HG03064 (cell line): Measurements from ENCODE around the gene ALKBH5.
A peak's percentile ranks its signal among the peaks of the same experiment; 100 is the strongest.
"Not testable (repeated sequence)": the region's sequence is repeated elsewhere in the genome, so short reads cannot be mapped to it uniquely, and the experiment has no call there.

Experiments
- ATAC-seq: cut with Tn5 transposase; IDR thresholded peaks from one replicate; pipeline ENCODE4 v1.9.1; 2021; ENCODE audit warnings: low read depth; ENCODE audit not compliant: unreplicated experiment

The ALKBH5 gene

GRCh38 chr17:18216906-18217305 is 33.3 kb downstream of the ALKBH5 start:
- not testable (repeated sequence) for ATAC-seq

- ATAC-seq: no peak
Observed at GRCh38 chr17:18217412-18218015, 33.9 kb downstream of the ALKBH5 start.

GRCh38 chr17:18218756-18219415 is 35.3 kb downstream of the ALKBH5 start:
- ATAC-seq: no peak

- ATAC-seq: no peak
Observed at GRCh38 chr17:18224053-18224386, 40.4 kb downstream of the ALKBH5 start.

GRCh38 chr17:18224387-18225120 is 40.9 kb downstream of the ALKBH5 start:
- ATAC-seq: no peak

GRCh38 chr17:18225121-18225641 is 41.6 kb downstream of the ALKBH5 start, which contains the start of gene LLGL1:
LLGL1 (plus strand) TSS chr17:18225635; CDS start chr17:18225683, 48 bp downstream.
- ATAC-seq: peak; percentile 80

- peak; percentile 27 for ATAC-seq
Observed at GRCh38 chr17:18225642-18226283, 42.1 kb downstream of the ALKBH5 start.

GRCh38 chr17:18226284-18226945 is 42.8 kb downstream of the ALKBH5 start:
- ATAC-seq: no peak

- no peak for ATAC-seq
Observed at GRCh38 chr17:18227635-18228034, 44.0 kb downstream of the ALKBH5 start.

- ATAC-seq: no peak
Observed at GRCh38 chr17:18228176-18228682, 44.6 kb downstream of the ALKBH5 start.

- ATAC-seq: no peak
Observed at GRCh38 chr17:18229254-18229653, 45.6 kb downstream of the ALKBH5 start.

- ATAC-seq: no peak
Observed at GRCh38 chr17:18229771-18230170, 46.1 kb downstream of the ALKBH5 start.

- no peak for ATAC-seq
Observed at GRCh38 chr17:18230288-18231141, 46.9 kb downstream of the ALKBH5 start.

GRCh38 chr17:18231164-18231563 is 47.5 kb downstream of the ALKBH5 start:
- ATAC-seq: no peak

- ATAC-seq: no peak
Observed at GRCh38 chr17:18233803-18234518, 50.3 kb downstream of the ALKBH5 start.

GRCh38 chr17:18234853-18235380 is 51.3 kb downstream of the ALKBH5 start:
- no peak for ATAC-seq

GRCh38 chr17:18235743-18236256 is 52.2 kb downstream of the ALKBH5 start:
- no peak for ATAC-seq

GRCh38 chr17:18236494-18236893 is 52.9 kb downstream of the ALKBH5 start:
- no peak for ATAC-seq
